ENCODE measurements around the gene DLEC1. TPM values are rescaled to one million over a fixed set of nuclear protein-coding genes. Genes with fewer than 3 reads are reported as not detected.

The DLEC1 gene
- total and polyA plus RNA-seq, 2 experiments from 2014 or later: 0.31 to 0.66 TPM

DNA sequence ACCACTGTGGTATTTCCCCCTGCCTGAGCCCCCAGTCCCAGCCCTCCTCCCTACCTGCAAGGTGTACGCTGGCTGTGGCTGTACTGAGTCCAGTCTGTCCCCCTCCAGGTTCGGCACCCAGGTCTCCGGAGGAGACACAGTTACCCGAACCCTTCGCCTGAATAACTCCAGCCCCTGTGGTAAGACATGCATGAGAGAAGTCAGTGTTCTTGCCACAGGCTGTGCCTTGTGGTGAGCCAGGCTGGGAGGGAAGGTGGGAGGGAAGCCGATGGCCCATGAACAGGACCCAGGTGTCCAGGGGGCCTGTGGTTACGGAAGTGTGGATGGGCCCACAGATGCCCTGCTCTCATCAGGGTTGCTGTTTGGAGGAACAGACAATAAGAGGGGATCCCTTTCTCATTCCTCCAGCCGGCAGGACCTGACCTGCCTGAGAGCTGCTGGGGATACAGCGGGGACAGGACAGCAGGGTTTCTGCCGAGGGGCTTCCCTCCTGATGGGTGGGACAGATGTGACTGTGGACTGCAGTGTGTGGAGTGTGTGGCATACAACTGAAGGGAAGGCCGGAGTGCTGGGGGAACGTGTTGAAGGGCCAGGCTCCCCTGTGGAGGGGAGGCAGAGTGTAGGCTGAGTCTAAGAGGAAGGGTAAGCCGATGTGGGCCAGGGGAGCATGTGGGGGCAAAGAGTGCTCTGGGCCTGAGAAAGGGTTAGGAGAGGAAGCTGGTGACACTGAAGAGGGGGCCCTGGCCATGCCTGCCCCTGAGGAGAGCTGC, 76.1 kb downstream of the DLEC1 start (continued):
- TF ChIP-seq, protein P1, sequence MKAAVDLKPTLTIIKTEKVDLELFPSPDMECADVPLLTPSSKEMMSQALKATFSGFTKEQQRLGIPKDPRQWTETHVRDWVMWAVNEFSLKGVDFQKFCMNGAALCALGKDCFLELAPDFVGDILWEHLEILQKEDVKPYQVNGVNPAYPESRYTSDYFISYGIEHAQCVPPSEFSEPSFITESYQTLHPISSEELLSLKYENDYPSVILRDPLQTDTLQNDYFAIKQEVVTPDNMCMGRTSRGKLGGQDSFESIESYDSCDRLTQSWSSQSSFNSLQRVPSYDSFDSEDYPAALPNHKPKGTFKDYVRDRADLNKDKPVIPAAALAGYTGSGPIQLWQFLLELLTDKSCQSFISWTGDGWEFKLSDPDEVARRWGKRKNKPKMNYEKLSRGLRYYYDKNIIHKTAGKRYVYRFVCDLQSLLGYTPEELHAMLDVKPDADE (IDR thresholded peaks at IDR 0.05): no peak
- TF ChIP-seq NANOG (IDR thresholded peaks at IDR 0.05; ENCODE audit: borderline replicate concordance): no peak

DNA sequence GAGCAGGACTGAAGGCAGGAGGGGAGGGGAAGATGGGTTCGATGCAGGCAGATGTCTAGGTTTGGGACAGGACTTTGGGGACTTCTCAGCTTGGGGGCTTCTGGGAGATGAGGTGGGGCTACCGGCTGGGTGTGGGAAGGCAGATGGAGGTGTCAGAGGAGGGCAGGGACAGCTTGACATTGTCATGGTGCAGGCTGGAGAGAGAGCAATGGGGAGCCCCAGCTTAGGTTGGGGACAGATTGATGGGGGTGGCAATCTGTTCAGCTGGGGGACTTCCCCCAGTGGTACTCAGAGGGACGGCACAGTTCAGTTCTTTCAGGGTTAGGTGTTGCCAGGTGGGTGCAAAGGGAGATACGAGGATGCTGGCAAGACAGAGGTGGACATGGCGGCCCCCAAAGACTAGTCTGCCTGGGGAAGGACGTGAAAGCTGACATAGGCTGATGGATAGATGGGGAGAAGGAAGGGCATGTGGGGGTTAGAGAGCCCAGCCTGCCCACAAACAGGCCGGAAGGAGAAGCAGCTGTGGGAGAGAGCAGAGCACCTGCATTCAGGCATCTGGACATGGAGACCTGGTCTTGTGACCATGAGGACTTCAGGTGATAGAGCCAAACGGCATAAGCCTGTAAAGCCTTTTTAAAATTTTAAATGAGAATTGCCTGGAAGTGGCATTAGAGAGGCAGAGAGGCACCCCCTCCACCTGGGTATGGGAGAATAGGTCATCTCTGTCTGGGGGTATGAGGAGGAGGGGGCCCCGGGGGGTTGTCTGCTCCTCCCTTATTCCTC, 76.8 kb downstream of the DLEC1 start:
- H3K9me3 Mint-ChIP-seq: no peaks in the 10 kb centered on the region; the same call in 2 of the 3 replicates
- H3K27ac Mint-ChIP-seq: no peak overlapping the region
- no peak for DNase-seq (ENCODE audit: low spot score)
- no peaks in the 10 kb centered on the region for H3K36me3 ChIP-seq (ENCODE audit: insufficient read depth)
- no peaks in the 10 kb centered on the region for H3K4me1 Mint-ChIP-seq
- no peaks in the 10 kb centered on the region for H3K9me2 ChIP-seq (ENCODE audit: insufficient read depth)
- ATAC-seq: no peak
- H3K4me3 ChIP-seq: no peak overlapping the region
- no peaks in the 10 kb centered on the region; the same call in 1 of the 2 replicates for H4K20me1 ChIP-seq (replicated peaks; ENCODE audit: insufficient read depth)
- peaks cover 20% of the 10 kb centered on the region for H3K27me3 Mint-ChIP-seq (ENCODE audit: insufficient read depth, low read depth, poor library complexity)
- H3K27me3 ChIP-seq (ENCODE audit: insufficient read depth): no peaks in the 10 kb centered on the region
- H3K4me1 ChIP-seq (ENCODE audit: insufficient read depth): no peaks in the 10 kb centered on the region
- H3K4me2 ChIP-seq: no peak overlapping the region
- peaks cover 3% of the 10 kb centered on the region; the same call in 2 of the 3 replicates for H3K36me3 Mint-ChIP-seq (ENCODE audit: low read depth)
- H3K27ac ChIP-seq (ENCODE audit: low read depth): no peak overlapping the region
- H3K79me2 ChIP-seq (replicated peaks; ENCODE audit: insufficient read depth): no peaks in the 10 kb centered on the region
- H2AFZ ChIP-seq: no peak overlapping the region
- H3K4me3 Mint-ChIP-seq: no peak overlapping the region
- H3F3A ChIP-seq (replicated peaks; ENCODE audit: low read depth): no peaks in the 10 kb centered on the region
- TF ChIP-seq CREB1 (CRISPR knock-in tag; IDR thresholded peaks at IDR 0.05; ENCODE audit: low read depth) (no peak), NANOG (IDR thresholded peaks at IDR 0.05; ENCODE audit: borderline replicate concordance) (no peak), CTCF (conservative IDR thresholded peaks at IDR 0.05; ENCODE audit: low read depth in 2 of 2) (no peak), REST (IDR thresholded peaks at IDR 0.05; ENCODE audit: unreplicated experiment) (no peak), ZNF331 (CRISPR knock-in tag; IDR thresholded peaks at IDR 0.05; ENCODE audit: low read depth) (no peak), EZH2 (IDR thresholded peaks at IDR 0.05; ENCODE audit: low read depth, unreplicated experiment) (no peak), STAT1 (IDR thresholded peaks at IDR 0.05; ENCODE audit: unreplicated experiment) (no peak), ZNF114 (CRISPR knock-in tag; IDR thresholded peaks at IDR 0.05) (no peak), JUNB (IDR thresholded peaks at IDR 0.05; ENCODE audit: unreplicated experiment) (no peak), POLR2AphosphoS5 (IDR thresholded peaks at IDR 0.05; ENCODE audit: low read depth) (no peak), EZH2phosphoT487 (IDR thresholded peaks at IDR 0.05; ENCODE audit: unreplicated experiment) (no peak)
- TF ChIP-seq, protein P1 (IDR thresholded peaks at IDR 0.05): no peak

All from GM23338 (cell line).